HepG2 (cell line): Measurements from ENCODE around the gene DNAJC2. TPM values are rescaled to one million over a fixed set of nuclear protein-coding genes. Genes with fewer than 3 reads are reported as not detected.

Experiments
- EP300 ChIP-seq, 3 experiments: sonication (generic) in 1 of 3; formaldehyde crosslinking in 1 of 3; IDR thresholded peaks; 2 replicates each; pipeline versions ENCODE4 v1.5.1 to v1.6.1; 2011 to 2020; ENCODE audit warnings: low read depth in 2 of 3, low read length in 2 of 3, borderline replicate concordance in 1 of 3, improper control_type of control experiment in 1 of 3, mild to moderate bottlenecking in 1 of 3, missing genetic modification reagents in 1 of 3, moderate library complexity in 1 of 3
- HIC2 ChIP-seq: sonication (generic); formaldehyde crosslinking; IDR thresholded peaks from 2 replicates; pipeline ENCODE4 v1.9.0; 2022; ENCODE audit warnings: low read depth, missing genetic modification reagents
- HMGA1 ChIP-seq: sonication (generic); formaldehyde crosslinking; conservative IDR thresholded peaks from 2 replicates; pipeline ENCODE4 v1.4.0; 2020; ENCODE audit warnings: missing genetic modification reagents
- NONO ChIP-seq, 2 experiments: fragments of 450-650 bp in 1 of 2; sonication (generic) in 1 of 2; formaldehyde crosslinking in 1 of 2; IDR thresholded peaks in 1 of 2; conservative IDR thresholded peaks in 1 of 2; 2 replicates each; pipeline versions ENCODE4 v1.6.1 to v1.8.0; 2017 to 2022; ENCODE audit warnings: mild to moderate bottlenecking in 1 of 2, missing genetic modification reagents in 1 of 2, moderate library complexity in 1 of 2
- NR2C2 ChIP-seq: sonication (generic); formaldehyde crosslinking; IDR thresholded peaks from 2 replicates; pipeline ENCODE4 v1.4.0; 2020; ENCODE audit warnings: missing genetic modification reagents, mild to moderate bottlenecking, moderate library complexity, borderline replicate concordance
- SKIL ChIP-seq: sonication (generic); formaldehyde crosslinking; IDR thresholded peaks from 2 replicates; pipeline ENCODE4 v1.8.0; 2022; ENCODE audit warnings: missing genetic modification reagents, mild to moderate bottlenecking, moderate library complexity, borderline replicate concordance
- STAT5B ChIP-seq: sonication (generic); formaldehyde crosslinking; IDR thresholded peaks from 2 replicates; pipeline ENCODE4 v1.4.0; 2020; ENCODE audit warnings: missing genetic modification reagents
- TAF1 ChIP-seq: sonication (generic); formaldehyde crosslinking; IDR thresholded peaks from 2 replicates; pipeline ENCODE4 v1.4.0; 2020; ENCODE audit warnings: missing genetic modification reagents
- TFE3 ChIP-seq: IDR thresholded peaks from 2 replicates; pipeline ENCODE4 v1.6.1; 2016
- THRA ChIP-seq: sonication (generic); formaldehyde crosslinking; IDR thresholded peaks from 2 replicates; pipeline ENCODE4 v1.4.0; 2020; ENCODE audit warnings: missing genetic modification reagents, borderline replicate concordance
- U2AF1 ChIP-seq: fragments of 200-400 bp; formaldehyde crosslinking; optimal IDR thresholded peaks from 2 replicates; pipeline ENCODE3; 2017; ENCODE audit warnings: mild to moderate bottlenecking, low read depth, low read length
- ZNF280D ChIP-seq: sonication (generic); formaldehyde crosslinking; IDR thresholded peaks from 2 replicates; pipeline ENCODE4 v1.5.1; 2020; ENCODE audit warnings: mild to moderate bottlenecking, missing genetic modification reagents
- ZNF720 ChIP-seq: sonication (generic); formaldehyde crosslinking; IDR thresholded peaks from 2 replicates; pipeline ENCODE4 v1.4.0; 2020; ENCODE audit warnings: missing genetic modification reagents
- ZNF883 ChIP-seq: sonication (generic); formaldehyde crosslinking; IDR thresholded peaks from 2 replicates; pipeline ENCODE4 v1.5.1; 2020; ENCODE audit warnings: mild to moderate bottlenecking, missing genetic modification reagents; ENCODE audit errors: not compliant biosample characterization
- polyA plus RNA-seq, 8 experiments: library from polyadenylated mRNA; depleted of rRNA in 3 of 8; stranded (reverse) in 7 of 8; unstranded in 1 of 8; fragments of >200 nt; fragmentation: Illumina TruSeq in 4 of 8; extraction: Trizol in 4 of 8; gene quantifications; 2 replicates each; pipeline versions ENCODE4 v1.2.1 to v1.2.3, GENCODE V29; 2011 to 2016; ENCODE audit warnings: low read depth in 4 of 8, missing spikeins in 1 of 8, mixed read lengths in 1 of 8; ENCODE audit not compliant: insufficient read depth in 1 of 8
- total RNA-seq, 5 experiments: library from RNA; depleted of rRNA; stranded (reverse); fragments of >200 nt; fragmentation: Illumina TruSeq; extraction: Trizol; gene quantifications; 2 replicates each; pipeline ENCODE4 v1.2.3, GENCODE V29; 2016; ENCODE audit warnings: low read depth in 1 of 5

The DNAJC2 gene
- total and polyA plus RNA-seq, 2 of the 13 experiments (the other 11 are each of a cell fraction or from before 2014, with no cell fraction given) = 19.6 to 42.0 TPM

GRCh38 chr7:103296901-103297836 is 47.4 kb downstream of the DNAJC2 start, which contains the start of gene PMPCB (continued):
- no peak for TF ChIP-seq SKIL
- TF ChIP-seq TAF1 (CRISPR knock-in tag) = peak; percentile 94
- peak; percentile 50; the same call in 1 of the 2 replicates for TF ChIP-seq ZNF280D (CRISPR knock-in tag)
- TF ChIP-seq ZNF720 (CRISPR knock-in tag) = no peak
- TF ChIP-seq TFE3 (CRISPR knock-in tag) = peak; percentile 34; the same call in 1 of the 2 replicates
- TF ChIP-seq ZNF883 (CRISPR knock-in tag) = peak; percentile 75
- no peak for TF ChIP-seq NONO (IDR thresholded peaks at IDR 0.05)
- TF ChIP-seq NONO (CRISPR knock-in tag; conservative IDR thresholded peaks at IDR 0.05) = peak; percentile 78
- TF ChIP-seq NR2C2 (CRISPR knock-in tag) = peak; percentile 100
- TF ChIP-seq EP300 (IDR thresholded peaks at IDR 0.05; ENCODE audit: low read depth in 2 of 2, low read length in 2 of 2) = peak in 1 of 2 experiments; percentile 31; a peak in 1 of 4 replicates
- TF ChIP-seq EP300 (CRISPR knock-in tag; IDR thresholded peaks at IDR 0.05; ENCODE audit: borderline replicate concordance) = 0 out of 2 replicates have a peak, but pooled peaks have one; percentile 39
- no peak for TF ChIP-seq U2AF1
- no peak for TF ChIP-seq HIC2 (CRISPR knock-in tag)
- peak; percentile 76; the same call in 1 of the 2 replicates for TF ChIP-seq STAT5B (CRISPR knock-in tag)
- TF ChIP-seq THRA (CRISPR knock-in tag) = peak; percentile 93
- no peak for TF ChIP-seq HMGA1 (CRISPR knock-in tag)
